ENCODE results near the gene ADCK2.
"Not testable (repeated sequence)": the region's sequence is repeated elsewhere in the genome, so short reads cannot be mapped to it uniquely, and the experiment has no call there.

ADCK2 gene

GRCh38 chr7:140689199-140690152 is 16.7 kb downstream of the ADCK2 start:
- in situ Hi-C loops (cut with HindIII; ENCODE audit: low sequenced_read_pairs), result no loop called here

GRCh38 chr7:140691376-140692045 is 18.8 kb downstream of the ADCK2 start:
- in situ Hi-C loops (cut with HindIII; ENCODE audit: low sequenced_read_pairs), result no loop called here

DNA sequence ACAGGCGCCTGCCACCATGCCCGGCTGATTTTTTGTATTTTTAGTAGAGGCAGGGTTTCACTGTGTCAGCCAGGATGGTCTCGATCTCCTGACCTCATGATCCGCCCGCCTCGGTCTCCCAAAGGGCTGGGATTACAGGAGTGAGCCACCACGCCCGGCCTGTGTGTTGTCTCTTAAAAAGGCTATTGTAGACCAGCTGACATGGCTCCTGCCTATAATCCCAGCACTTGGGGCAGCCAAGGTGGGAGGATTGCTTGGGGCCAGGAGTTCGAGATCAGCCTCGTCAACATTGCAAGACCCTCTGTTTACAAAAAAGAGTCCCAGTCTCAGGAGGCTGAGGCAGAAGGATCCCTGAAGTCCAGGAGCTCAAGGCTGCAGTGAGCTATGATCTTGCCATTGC is 21.1 kb downstream of the ADCK2 start:
- in situ Hi-C loops (cut with HindIII; ENCODE audit: low sequenced_read_pairs), result not testable (repeated sequence)

DNA sequence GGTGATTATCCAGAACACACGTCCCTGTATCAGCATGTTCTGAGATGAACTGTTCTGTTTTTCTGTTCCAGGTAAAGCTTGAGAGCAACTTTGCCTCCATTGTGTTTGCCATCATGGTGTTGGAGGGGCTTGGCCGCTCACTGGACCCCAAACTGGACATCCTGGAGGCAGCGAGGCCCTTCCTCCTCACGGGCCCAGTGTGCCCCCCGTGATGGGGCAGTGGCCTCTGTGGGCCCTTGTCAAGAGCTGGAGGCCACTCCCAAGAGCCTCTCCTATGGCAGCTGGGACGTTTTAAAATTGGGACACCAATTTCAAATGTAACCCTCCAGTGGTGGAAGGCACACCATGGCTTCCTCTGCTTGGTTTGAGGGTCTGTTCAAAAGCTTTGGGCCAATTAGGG is 21.8 kb downstream of the ADCK2 start:
- in situ Hi-C loops (cut with HindIII; ENCODE audit: low sequenced_read_pairs), result no loop called here

GRCh38 chr7:140695381-140695780 is 22.6 kb downstream of the ADCK2 start:
- in situ Hi-C loops (cut with HindIII; ENCODE audit: low sequenced_read_pairs), result no loop called here

- in situ Hi-C loops (cut with HindIII; ENCODE audit: low sequenced_read_pairs), result no loop called here
Observed at GRCh38 chr7:140696024-140696679, 23.4 kb downstream of the ADCK2 start.

DNA sequence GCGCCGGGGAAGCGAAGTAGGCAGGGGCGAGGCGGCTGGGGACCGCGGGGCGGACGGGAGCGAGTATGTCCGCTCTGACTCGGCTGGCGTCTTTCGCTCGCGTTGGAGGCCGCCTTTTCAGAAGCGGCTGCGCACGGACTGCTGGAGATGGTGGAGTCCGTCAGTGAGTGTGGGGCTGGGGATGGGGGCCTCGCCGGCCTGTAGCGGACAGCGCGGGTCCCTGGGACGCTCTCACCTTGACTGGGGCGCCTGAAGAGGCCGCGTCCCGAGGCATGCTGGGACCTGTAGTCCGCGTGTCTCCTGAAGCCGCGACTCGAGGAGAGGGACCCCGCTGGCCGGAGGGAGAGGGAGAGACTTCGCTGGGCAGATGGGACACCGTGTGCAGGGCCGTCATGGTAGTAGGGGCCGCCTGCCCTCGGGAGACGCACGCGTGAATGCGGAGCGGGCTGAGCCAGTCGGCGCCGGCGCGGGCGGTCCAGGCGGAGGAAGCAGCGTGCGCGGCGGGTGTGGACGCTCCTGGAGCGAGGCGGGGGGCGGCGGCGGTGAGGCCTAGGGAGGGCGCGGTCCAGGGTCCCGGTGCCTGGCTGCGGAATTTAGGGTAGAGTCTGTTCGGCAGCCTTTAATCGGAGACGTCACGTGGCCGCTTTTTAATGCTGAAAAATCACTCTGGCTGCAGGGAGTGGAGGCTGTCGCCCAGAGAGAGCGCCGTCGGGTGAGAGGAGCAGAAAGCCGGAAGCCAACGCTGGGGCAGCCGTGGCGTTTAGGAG is 24.1 kb downstream of the ADCK2 start, which contains the start of gene NDUFB2:
TSS of gene NDUFB2 (plus strand) at position 29 of the 767 bp plus-strand sequence. CDS start at position 66, 37 bp downstream.
- in situ Hi-C loops (cut with HindIII; ENCODE audit: low sequenced_read_pairs), result no loop called here

DNA sequence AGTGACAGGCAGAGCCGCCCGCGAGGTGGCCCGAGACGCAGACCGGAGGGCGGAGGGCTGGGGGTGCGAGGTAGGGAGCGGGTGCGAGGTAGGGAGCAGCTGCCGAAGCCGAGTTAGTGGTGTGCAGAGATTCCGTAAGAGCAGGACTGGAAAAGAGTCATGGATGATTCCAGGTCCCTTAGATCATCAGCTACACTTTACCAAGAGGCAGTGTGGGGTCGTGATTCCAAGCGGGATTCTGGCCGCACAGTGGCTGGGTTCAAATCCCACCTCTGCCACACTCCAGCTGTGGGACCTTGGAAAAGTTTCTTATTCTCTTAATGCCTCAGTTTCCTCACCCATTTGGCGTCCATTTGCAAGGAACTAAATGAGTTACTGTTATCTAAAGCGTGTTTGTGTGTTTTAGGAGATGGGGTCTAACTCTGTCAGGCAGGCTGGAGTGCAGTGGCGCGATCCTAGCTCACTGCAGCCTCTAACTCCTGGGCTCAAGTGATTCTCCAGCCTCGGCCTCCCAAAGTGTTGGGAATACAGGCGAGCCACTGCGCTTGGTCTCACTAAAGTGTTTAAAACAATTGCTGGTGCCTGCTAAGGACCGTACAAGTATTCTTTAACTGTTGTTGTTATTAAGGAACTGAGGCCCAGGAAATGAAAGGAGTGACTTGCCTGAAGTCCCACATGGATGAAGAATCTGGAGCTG is 24.9 kb downstream of the ADCK2 start:
- in situ Hi-C loops (cut with HindIII; ENCODE audit: low sequenced_read_pairs), result no loop called here

- in situ Hi-C loops (cut with HindIII; ENCODE audit: low sequenced_read_pairs), result no loop called here
Observed at GRCh38 chr7:140698477-140698876, 25.7 kb downstream of the ADCK2 start.

DNA sequence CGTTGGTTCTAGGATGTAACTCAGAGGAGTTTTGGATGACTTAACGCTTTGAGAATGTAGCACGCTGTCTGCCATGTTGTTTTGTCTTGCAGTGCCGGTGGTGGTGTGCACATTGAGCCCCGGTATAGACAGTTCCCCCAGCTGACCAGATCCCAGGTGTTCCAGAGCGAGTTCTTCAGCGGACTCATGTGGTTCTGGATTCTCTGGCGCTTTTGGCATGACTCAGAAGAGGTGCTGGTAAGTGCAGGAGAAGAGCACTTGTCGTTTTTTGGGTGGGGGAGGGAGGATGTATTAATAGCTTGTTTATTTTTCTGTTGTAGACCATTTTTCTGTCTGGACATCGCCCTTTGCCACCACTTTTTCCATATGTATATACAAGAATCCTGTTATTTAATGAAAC is 30.0 kb downstream of the ADCK2 start:
- in situ Hi-C loops (cut with HindIII; ENCODE audit: low sequenced_read_pairs), result no loop called here

DNA sequence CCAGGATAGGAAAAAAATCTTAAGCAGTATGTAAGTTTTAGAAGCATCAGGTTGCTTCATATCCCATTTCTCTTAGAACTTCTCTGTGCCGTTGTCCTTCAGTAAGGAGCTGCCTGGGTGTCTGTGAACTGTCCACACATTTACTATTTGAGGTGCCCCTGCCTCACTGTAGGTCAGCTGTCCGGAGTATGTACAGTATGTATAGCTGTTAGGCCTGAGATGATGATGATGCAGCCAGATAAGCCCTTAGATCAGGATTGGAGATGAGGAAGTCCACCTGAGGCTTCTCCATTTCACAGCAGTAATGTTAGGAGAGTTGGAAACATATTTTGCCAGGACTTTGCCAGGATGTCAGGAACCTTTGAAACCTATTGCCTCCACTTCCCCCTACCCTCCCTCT is 31.5 kb downstream of the ADCK2 start:
- in situ Hi-C loops (cut with HindIII; ENCODE audit: low sequenced_read_pairs), result no loop called here

DNA sequence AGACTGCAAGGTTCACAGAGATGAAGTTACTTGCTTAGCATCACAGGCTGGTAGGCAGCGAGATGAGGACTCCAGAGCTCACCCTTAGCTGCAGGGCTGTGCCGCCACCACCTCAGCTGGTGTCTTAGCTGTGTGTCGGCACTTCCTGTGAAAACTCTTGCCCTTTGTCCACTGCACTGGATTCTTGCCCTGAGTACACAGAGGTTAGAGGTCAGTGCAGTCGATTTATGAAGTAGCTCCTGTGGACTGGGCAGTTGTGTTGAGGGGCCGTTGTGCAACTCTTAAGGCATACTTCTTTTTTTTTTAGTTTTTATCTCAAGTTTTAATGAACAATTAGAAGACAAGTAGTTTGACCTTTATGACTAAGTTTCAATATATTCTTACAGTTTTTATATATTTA is 34.4 kb downstream of the ADCK2 start:
- in situ Hi-C loops (cut with HindIII; ENCODE audit: low sequenced_read_pairs), result loop anchor here (5.0 kb wide), 1 partner anchor 95 kb away; no protein-coding TSS in a partner anchor

GRCh38 chr7:140708764-140709163 is 36.0 kb downstream of the ADCK2 start:
- in situ Hi-C loops (cut with HindIII; ENCODE audit: low sequenced_read_pairs), result loop anchor here (5.0 kb wide), 1 partner anchor 94 kb away; no protein-coding TSS in a partner anchor

DNA sequence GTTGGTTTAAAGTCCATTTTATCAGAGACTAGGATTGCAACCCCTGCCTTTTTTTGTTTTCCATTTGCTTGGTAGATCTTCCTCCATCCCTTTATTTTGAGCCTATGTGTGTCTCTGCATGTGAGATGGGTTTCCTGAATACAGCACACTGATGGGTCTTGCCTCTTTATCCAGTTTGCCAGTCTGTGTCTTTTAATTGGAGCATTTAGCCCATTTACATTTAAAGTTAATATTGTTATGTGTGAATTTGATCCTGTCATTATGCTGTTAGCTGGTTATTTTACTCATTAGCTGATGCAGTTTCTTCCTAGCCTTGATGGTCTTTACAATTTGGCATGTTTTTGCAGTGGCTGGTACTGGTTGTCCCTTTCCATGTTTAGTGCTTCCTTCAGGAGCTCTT is 39.6 kb downstream of the ADCK2 start:
- in situ Hi-C loops (cut with HindIII; ENCODE audit: low sequenced_read_pairs), result not testable (repeated sequence)

DNA sequence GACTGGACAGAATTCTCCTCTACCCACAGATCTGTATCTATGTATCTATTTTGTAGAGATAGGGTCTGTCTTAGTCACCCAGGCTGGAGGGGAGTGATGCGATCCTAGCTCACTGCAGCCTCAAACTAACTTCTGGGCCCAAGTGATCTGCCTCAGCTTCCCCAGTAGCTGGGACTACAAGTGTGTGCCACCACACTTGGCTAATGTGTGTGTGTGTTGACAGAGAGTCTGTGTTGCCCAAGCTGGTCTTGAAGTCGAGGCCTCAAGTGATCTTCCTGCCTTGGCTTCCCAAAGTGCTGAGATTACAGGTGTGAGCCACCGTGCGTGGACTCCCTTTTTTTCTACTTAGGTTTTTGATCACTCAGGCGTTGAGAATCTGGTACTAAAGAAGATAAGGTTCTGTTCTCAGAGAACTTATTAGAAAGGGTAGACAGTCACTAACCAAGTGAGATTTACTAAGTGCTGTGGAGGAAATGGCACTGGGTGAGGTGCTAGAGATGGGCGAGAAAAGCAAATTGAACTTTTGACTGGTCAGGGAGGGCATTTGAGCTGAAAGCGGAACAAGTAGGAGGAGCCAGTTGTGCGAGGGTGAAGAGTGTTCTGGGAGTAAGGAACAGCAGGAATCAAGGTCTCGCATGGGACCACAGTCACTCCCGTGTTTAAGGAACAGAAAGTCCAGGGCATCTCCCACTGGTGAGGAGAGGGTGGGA is 41.7 kb downstream of the ADCK2 start:
- in situ Hi-C loops (cut with HindIII; ENCODE audit: low sequenced_read_pairs), result no loop called here

- in situ Hi-C loops (cut with HindIII; ENCODE audit: low sequenced_read_pairs), result no loop called here
Observed at GRCh38 chr7:140719721-140720120, 47.0 kb downstream of the ADCK2 start.

- in situ Hi-C loops (cut with HindIII; ENCODE audit: low sequenced_read_pairs), result no loop called here
Observed at GRCh38 chr7:140722254-140722653, 49.5 kb downstream of the ADCK2 start.

DNA sequence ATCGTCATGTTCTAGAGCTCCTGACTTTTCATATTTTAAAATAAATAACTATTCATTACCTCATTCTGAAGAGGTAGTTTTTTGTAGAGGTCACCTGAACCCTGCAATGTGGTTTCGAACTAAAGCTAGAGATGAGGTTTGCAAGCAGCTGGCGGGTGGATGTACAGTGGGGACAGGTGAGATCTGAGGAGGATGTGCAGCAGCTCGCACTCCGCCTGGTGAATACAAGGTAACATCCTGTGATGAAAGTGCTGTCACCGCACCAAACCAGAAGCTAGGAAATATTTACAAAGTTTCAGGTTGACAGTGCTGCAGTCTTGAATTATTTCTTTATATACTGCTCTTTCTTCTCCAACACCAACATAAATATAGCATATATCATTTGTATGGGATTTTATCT is 50.3 kb downstream of the ADCK2 start:
- in situ Hi-C loops (cut with HindIII; ENCODE audit: low sequenced_read_pairs), result no loop called here

DNA sequence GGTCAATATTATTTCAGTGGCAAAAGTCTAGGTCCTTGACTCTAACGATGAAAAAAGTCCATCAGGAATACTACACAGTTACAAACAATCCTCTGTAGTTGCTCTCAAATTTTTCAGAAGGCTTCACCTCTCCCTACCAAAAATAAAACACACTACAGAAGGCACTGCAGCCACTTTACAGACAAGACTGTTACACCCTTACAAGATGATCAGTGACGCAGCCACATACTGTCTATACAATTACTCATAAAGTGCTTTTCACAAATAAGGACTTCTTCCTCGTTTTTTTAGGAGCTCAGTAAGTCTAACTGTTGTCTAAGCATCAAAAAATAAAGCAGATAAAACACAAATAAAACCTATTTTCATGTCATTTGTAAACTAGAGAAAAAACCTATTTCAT is 50.8 kb downstream of the ADCK2 start:
- in situ Hi-C loops (cut with HindIII; ENCODE audit: low sequenced_read_pairs), result no loop called here

Measured in endothelial cell of hepatic sinusoid (primary cell).